HG03097 (cell line): ENCODE results near the gene ARHGAP15.

ENCODE experiments used
- ATAC-seq: cut with Tn5 transposase; IDR thresholded peaks from one replicate; pipeline ENCODE4 v1.9.1; 2021; ENCODE audit not compliant: unreplicated experiment, low FRiP score

ARHGAP15 gene

GRCh38 chr2:143255899-143256298, 126.7 kb downstream of the ARHGAP15 start:
- ATAC-seq: peak; percentile 36

- no peak for ATAC-seq
These were observed 129.1 kb downstream of the ARHGAP15 start for GRCh38 chr2:143258126-143258892.

DNA sequence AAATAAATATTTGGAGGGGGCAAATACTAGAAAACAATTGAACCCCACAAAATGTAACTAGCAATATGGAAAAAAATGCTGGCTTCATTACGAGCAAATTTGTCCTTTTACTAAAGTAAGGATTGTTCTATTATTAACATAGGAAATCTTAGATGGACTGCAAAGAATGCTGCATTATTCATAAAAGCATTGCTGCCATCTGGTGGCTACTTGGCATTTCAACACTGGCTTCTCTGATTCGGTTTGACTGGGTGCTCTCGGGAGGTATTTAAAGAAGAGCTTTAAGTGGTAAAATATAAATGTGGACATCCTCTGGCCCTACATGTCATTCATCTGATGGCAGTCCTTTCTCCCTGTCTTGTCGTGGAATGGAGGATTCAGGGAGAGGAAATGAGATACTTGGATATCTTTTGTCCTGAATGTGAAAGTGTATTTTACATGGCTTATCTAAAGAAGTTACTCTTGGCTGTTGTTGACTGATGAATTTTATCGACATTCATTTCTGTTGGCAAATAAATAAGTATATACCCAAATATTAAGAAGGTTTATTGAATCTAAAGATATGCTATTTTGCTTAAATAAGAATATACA, 130.2 kb downstream of the ARHGAP15 start:
- peak; percentile 41 for ATAC-seq

- no peak for ATAC-seq
These were observed 132.8 kb downstream of the ARHGAP15 start for GRCh38 chr2:143261986-143262385.

DNA sequence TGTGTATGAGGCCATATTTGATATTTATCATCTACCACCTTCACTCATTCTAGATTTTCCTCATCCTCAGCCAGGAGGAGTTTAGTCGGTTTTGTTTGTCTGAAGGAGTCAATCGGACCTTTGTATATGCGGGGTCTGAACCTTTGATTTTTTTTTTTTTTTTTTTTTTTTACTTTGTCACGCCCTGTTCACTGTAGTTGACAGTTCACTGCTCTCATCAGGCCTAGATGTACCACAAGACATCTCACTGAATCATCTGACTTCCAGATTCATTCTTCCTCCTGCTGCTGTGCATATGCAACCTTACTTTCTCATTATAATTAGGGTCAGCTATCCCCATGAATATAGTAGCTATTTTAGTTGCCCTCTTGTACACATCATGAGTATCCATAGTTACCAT, 133.2 kb downstream of the ARHGAP15 start:
- ATAC-seq: no peak

DNA sequence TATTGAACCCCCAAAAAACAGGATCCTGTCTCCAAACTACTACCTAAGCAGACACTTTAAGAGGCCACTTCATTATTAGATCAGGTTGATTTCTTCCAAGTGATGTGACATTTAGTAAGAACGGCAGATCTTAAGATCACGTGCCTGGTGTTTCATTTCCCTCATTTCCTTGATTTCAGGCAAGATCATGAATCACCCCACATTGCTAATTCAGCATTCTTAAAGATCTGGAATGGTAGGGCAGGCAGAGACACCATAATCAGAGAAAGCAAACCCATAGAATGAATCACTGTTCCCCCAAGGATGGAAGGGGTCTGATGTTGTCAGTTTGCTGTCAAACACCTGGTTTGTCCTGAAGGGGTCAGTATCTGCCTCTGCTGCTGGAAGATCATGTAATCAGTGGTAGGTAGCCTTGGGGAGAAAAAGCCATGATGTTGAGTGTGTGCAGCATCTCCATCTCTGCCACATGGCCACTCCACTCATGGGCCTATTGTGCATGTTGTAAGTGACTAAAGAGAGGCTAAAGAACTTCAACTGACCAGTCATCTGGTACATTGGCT, 133.9 kb downstream of the ARHGAP15 start:
- ATAC-seq: no peak

GRCh38 chr2:143264851-143265250, 135.6 kb downstream of the ARHGAP15 start:
- ATAC-seq: no peak

- no peak for ATAC-seq
These were observed 150.5 kb downstream of the ARHGAP15 start for GRCh38 chr2:143279672-143280071.

DNA sequence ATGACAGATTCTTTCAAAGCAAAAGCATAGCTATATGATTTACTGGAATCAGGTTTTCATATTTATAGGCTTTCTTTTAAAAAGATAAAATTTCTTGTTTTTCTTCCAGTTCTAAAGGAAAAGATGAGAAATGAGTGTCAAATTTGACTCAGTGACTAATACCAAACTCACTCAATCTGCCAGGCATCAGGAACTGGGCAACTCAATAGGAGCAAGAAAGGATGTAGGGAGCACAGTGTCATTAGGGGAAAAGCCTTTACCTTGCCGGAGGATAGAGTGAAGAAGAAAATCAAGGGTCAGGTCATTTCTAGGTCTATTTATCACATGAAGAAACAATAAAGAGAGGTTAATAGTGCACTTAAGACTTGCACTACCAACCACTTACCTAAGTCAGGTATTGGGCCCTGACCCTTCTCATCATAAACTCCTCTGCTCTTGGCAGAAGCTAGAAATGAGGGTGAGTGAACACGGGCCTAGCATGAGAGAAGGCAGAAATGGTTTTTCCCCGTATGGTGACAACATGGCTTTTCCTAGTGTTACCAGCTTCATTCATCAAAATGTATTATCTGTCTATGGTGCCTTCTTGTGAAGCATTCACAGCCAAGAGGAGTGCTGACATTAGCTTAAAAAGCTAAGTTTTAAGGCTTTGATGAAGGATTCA, 151.0 kb downstream of the ARHGAP15 start:
- no peak for ATAC-seq

- no peak for ATAC-seq
These were observed 153.5 kb downstream of the ARHGAP15 start for GRCh38 chr2:143282684-143283083.

DNA sequence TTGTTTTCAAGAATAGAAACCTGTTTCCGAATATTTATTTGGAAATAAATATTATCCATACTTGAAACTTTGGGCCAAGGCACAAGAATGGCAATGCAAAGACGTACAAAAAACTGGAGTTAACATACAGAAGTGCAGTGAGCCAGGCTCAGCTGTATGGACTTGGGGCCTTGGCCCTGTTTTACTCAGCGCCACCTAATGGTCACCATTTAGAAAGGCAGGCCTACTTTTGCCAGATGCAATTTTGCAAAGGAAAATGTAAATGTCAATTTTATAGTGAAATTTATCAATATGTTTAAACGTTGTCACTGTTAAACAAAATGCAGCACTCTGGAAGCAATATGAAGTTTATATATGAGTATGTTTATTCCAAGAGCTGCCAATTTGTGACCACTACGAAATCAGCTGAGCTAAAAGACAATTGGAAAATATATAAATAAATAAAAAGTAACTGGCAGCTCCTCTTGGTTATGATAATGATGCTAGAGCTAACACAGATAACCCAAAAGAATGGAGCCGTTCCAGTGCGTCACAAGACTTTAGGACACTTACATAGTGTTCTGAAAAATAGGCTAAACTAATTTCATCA, 155.0 kb downstream of the ARHGAP15 start:
- ATAC-seq: no peak

DNA sequence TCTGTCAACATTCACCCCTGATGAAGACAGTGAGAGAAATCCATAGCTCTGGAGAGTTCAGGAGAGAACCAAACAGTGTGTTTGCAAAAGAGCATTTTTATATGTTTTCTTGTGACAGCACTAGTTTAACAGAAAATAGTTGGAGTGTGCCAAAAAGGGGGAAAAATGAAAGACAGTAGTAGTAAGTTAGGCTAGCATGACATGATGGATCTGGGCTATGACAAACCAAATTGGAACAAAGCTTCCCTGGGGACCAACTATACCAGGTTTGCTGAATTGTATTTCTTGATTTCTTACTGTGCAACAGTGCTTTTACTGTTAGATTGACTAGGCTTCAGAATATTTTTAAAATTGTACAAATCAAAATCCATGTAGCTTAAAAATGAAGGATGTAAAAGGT, 159.8 kb downstream of the ARHGAP15 start:
- ATAC-seq: no peak

DNA sequence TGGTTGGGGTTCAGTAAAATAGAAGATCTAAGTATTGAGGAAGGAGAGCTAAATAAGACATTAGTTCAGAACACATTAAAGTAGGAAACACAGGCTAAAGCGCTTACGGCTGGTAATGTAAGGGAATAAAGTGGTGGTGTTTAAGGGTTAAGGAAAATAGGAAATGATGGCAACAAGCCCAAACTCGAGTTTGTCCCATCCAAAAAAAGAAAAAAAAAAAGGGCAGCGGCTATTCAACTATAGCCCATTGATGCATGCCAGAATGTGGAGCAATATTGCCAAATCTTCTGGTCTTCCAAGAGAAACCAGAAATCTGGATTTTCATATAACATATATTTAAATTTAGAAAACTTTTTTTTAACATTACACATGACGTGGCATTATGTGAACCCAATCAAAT, 161.0 kb downstream of the ARHGAP15 start:
- ATAC-seq: no peak

GRCh38 chr2:143294068-143294467, 164.8 kb downstream of the ARHGAP15 start:
- ATAC-seq: no peak

- no peak for ATAC-seq
These were observed 166.9 kb downstream of the ARHGAP15 start for GRCh38 chr2:143296089-143296488.

- ATAC-seq: no peak
These were observed 168.0 kb downstream of the ARHGAP15 start for GRCh38 chr2:143297182-143297581.

GRCh38 chr2:143300536-143300935, 171.3 kb downstream of the ARHGAP15 start:
- no peak for ATAC-seq

DNA sequence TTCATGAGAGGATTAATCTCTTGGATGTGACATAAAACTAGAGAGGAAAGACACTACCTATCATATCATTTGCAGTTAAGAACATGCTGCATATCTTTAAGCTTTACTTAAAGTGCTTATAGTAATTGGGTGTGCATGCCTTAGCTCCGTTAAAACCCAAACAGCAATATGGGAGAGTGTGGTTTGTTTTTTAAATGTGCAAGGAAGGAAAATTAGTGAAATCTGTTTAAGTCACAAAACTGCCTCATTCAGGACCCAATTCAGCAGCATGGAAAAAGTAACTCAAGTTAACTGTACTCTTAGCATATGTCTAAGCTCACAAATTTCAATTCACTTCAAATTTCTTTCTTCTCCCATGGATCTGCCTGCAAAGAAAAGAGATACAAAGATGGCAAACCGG, 182.2 kb downstream of the ARHGAP15 start:
- no peak for ATAC-seq

DNA sequence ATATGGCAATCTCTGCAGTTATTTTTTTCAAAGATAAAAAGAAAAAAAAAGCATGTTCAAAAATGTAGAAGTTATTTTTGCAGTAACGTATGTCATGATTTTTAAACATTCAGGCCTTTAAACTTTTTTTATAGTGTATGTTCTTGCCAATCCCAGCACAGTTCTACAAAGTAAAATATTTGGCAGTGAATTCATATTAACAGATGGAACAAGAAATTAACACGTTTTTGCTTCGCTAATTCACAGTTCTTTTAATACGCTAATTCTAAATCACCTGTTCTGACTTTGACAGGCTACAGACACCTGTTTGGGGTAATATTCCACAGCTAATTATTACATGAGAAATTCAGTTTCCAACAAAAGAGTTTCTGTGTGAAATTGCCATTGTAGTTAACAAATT, 183.2 kb downstream of the ARHGAP15 start:
- no peak for ATAC-seq

DNA sequence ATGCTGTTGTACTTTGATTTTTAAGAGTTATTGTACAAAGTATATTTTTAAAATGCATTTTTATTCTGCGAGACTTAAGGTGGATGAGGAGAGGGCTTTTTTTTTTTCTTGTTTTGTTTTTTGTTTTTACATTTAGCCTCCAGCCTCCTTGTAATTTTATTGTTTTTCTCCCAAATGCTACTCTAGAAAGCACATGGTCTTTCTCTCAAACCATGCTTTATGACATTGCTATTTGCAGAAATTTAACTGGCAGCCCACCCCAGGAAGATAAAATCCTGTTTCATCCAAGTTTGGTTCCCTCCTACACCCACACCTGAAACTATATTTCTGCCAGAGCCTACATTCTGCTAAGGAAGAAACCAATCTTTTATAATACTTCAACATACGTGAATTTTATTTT, 184.6 kb downstream of the ARHGAP15 start:
- ATAC-seq: no peak

- ATAC-seq: no peak
These were observed 192.8 kb downstream of the ARHGAP15 start for GRCh38 chr2:143321994-143322393.
